IMR-90 (cell line): ENCODE data around the gene TSPAN14. TPM values are rescaled to one million over a fixed set of nuclear protein-coding genes. Genes with fewer than 3 reads are reported as not detected.
"Not testable (repeated sequence)": the region's sequence is repeated elsewhere in the genome, so short reads cannot be mapped to it uniquely, and the experiment has no call there.

Source experiments
- ATAC-seq: fragments of 200-7000 bp; cut with Tn5 transposase; 2 replicates; pipeline ENCODE4 v1.9.1; 2020; ENCODE audit warnings: low read depth, mild to moderate bottlenecking, moderate library complexity
- BruUV-seq: library from RNA; stranded (reverse); fragments of 400-500 nt; replicated peaks from 2 replicates; lab custom pipeline; 2021; lab: Mats Ljungman, UMichigan
- CTCF ChIA-PET: fragments of 300-600 bp; formaldehyde crosslinking; extraction: SDS; loops from one replicate; lab custom pipeline; 2021; ENCODE audit warnings: antibody characterized with exemption; lab: Yijun Ruan, JAX
- POLR2A ChIA-PET: fragments of 300-600 bp; sonication (Branson Sonifier 250); formaldehyde crosslinking; loops from one replicate; lab custom pipeline; 2022; ENCODE audit warnings: antibody characterized with exemption; ENCODE audit not compliant: unreplicated experiment; lab: Charles Lee
- DNase-seq: peaks from one replicate; pipeline ENCODE4 v3.0.0; 2013
- H2AFZ ChIP-seq: replicated peaks from 2 replicates; pipeline ENCODE3; 2013; ENCODE audit warnings: low read length, mild to moderate bottlenecking; ENCODE audit not compliant: poor library complexity
- H2AK5ac ChIP-seq: 2 replicates; pipeline ENCODE4 v1.6.1; 2013; ENCODE audit warnings: low read depth, low read length, inconsistent platforms
- H2AK9ac ChIP-seq: replicated peaks from 2 replicates; pipeline ENCODE3; 2013; ENCODE audit warnings: mild to moderate bottlenecking, low read depth, low read length, moderate library complexity; ENCODE audit not compliant: poor library complexity
- H2BK120ac ChIP-seq: 2 replicates; pipeline ENCODE4 v1.6.1; 2013; ENCODE audit warnings: low read depth, low read length, inconsistent platforms
- H2BK15ac ChIP-seq: 3 replicates; pipeline ENCODE4 v1.6.1; 2013; ENCODE audit warnings: low read depth, low read length, inconsistent platforms
- H2BK20ac ChIP-seq: 2 replicates; pipeline ENCODE4 v1.6.1; 2013; ENCODE audit warnings: low read depth, mild to moderate bottlenecking, inconsistent platforms, low read length, moderate library complexity
- H2BK5ac ChIP-seq: 2 replicates; pipeline ENCODE4 v1.6.1; 2013; ENCODE audit warnings: mild to moderate bottlenecking, low read depth, low read length, inconsistent platforms; ENCODE audit not compliant: poor library complexity, severe bottlenecking
- H3K14ac ChIP-seq: replicated peaks from 2 replicates; pipeline ENCODE4 v1.6.1; 2013; ENCODE audit warnings: low read depth, low read length, inconsistent platforms
- H3K18ac ChIP-seq: 2 replicates; pipeline ENCODE4 v1.6.1; 2013; ENCODE audit warnings: low read depth, low read length, control low read depth
- H3K23ac ChIP-seq: 2 replicates; pipeline ENCODE4 v1.6.1; 2013; ENCODE audit warnings: low read depth, low read length, inconsistent platforms
- H3K27ac ChIP-seq: 2 replicates; pipeline ENCODE4 v1.5.1; 2013; ENCODE audit warnings: mild to moderate bottlenecking, control low read depth, low read length; ENCODE audit not compliant: insufficient read depth
- H3K27me3 ChIP-seq: 2 replicates; pipeline ENCODE4 v1.6.1; 2013; ENCODE audit warnings: low read length; ENCODE audit not compliant: control insufficient read depth, insufficient read depth
- H3K36me3 ChIP-seq: 2 replicates; pipeline ENCODE4 v1.6.1; 2013; ENCODE audit warnings: low read length, mixed read lengths; ENCODE audit not compliant: control insufficient read depth, insufficient read depth
- H3K4ac ChIP-seq: 2 replicates; pipeline ENCODE4 v1.6.1; 2013; ENCODE audit warnings: low read depth, low read length, inconsistent platforms
- H3K4me1 ChIP-seq: 2 replicates; pipeline ENCODE4 v1.6.1; 2013; ENCODE audit warnings: low read length, mixed read lengths; ENCODE audit not compliant: control insufficient read depth, insufficient read depth
- H3K4me2 ChIP-seq: 2 replicates; pipeline ENCODE4 v1.6.1; 2013; ENCODE audit warnings: low read depth, mild to moderate bottlenecking, control low read depth, low read length, moderate library complexity
- H3K4me3 ChIP-seq: 2 replicates; pipeline ENCODE4 v1.5.1; 2013; ENCODE audit warnings: low read depth, mild to moderate bottlenecking, control low read depth, low read length, moderate library complexity; ENCODE audit not compliant: insufficient read depth
- H3K56ac ChIP-seq: 2 replicates; pipeline ENCODE4 v1.6.1; 2013; ENCODE audit warnings: low read length, inconsistent platforms; ENCODE audit not compliant: insufficient read depth; ENCODE audit errors: extremely low read depth
- H3K79me1 ChIP-seq, 2 experiments: 2 replicates each; pipeline ENCODE4 v1.6.1; 2013; ENCODE audit warnings: low read length in 2 of 2, inconsistent platforms in 1 of 2, low read depth in 1 of 2
- H3K9ac ChIP-seq: 2 replicates; pipeline ENCODE4 v1.6.1; 2013; ENCODE audit warnings: low read depth, low read length, control low read depth
- H3K9me1 ChIP-seq: 2 replicates; pipeline ENCODE4 v1.6.1; 2013; ENCODE audit warnings: low read length, inconsistent platforms; ENCODE audit not compliant: insufficient read depth
- H3K9me3 ChIP-seq: 2 replicates; pipeline ENCODE4 v1.6.1; 2013; ENCODE audit warnings: low read length; ENCODE audit not compliant: control insufficient read depth, insufficient read depth
- H4K20me1 ChIP-seq: 2 replicates; pipeline ENCODE4 v1.6.1; 2013; ENCODE audit warnings: low read length, inconsistent platforms; ENCODE audit not compliant: insufficient read depth
- H4K5ac ChIP-seq: 2 replicates; pipeline ENCODE4 v1.6.1; 2013; ENCODE audit warnings: mild to moderate bottlenecking, low read depth, low read length, control low read depth
- H4K8ac ChIP-seq, 2 experiments: 2 replicates each; pipeline ENCODE4 v1.6.1; 2013; ENCODE audit warnings: low read depth in 2 of 2, low read length in 2 of 2, control low read depth in 1 of 2, inconsistent platforms in 1 of 2
- H4K91ac ChIP-seq: 2 replicates; pipeline ENCODE4 v1.6.1; 2013; ENCODE audit warnings: low read depth, low read length, inconsistent platforms; ENCODE audit not compliant: insufficient read depth
- WGBS, 2 experiments: methylation state at CpG; one replicate each; pipeline versions ENCODE4 v1.1.5 to v1.1.7; 2013; ENCODE audit warnings: missing lambda C conversion rate in 2 of 2; ENCODE audit not compliant: insufficient read length in 1 of 2; ENCODE audit errors: extremely low coverage in 2 of 2; 5-methylcytosine and 5-hydroxymethylcytosine counted together
- dilution Hi-C: fragments of 300-500 bp; cut with HindIII; formaldehyde crosslinking; loops from one replicate; pipeline ENCODE4 v1.14.3; 2018; ENCODE audit warnings: low sequenced_read_pairs; ENCODE audit not compliant: unreplicated experiment
- in situ Hi-C: fragments of 300-500 bp; cut with MboI; formaldehyde crosslinking; loops from 3 replicates; pipeline ENCODE4 v1.14.3; 2019; ENCODE audit warnings: low sequenced_read_pairs, inconsistent platforms, mixed read lengths
- intact Hi-C: fragments of 100-400 bp; cut with micrococcal nuclease; formaldehyde crosslinking; loops from 2 replicates; pipeline ENCODE4 v1.10.0; 2022
- polyA plus RNA-seq, 3 experiments: library from polyadenylated mRNA; depleted of rRNA; stranded (reverse); fragments of >200 nt; gene quantifications; 2 replicates each; pipeline ENCODE4 v1.2.3, GENCODE V29; 2012; ENCODE audit warnings: low replicate concordance in 1 of 3
- total RNA-seq: library from RNA; depleted of rRNA; stranded (reverse); fragments of >200 nt; gene quantifications from 2 replicates; pipeline ENCODE4 v1.2.3, GENCODE V29; 2012

Gene TSPAN14
- total and polyA plus RNA-seq, 2 of the 4 experiments (the other 2 are of a cell fraction): 18.5 to 43.0 TPM

GRCh38 chr10:80417256-80417655 is 36.9 kb upstream of the TSPAN14 start:
- H3K14ac ChIP-seq, H3K56ac ChIP-seq, H2AK5ac ChIP-seq, intact Hi-C loops, H3K23ac ChIP-seq, DNase-seq, H3K9me1 ChIP-seq, H3K4me2 ChIP-seq, H2BK20ac ChIP-seq, H3K9ac ChIP-seq, H3K4ac ChIP-seq, H2BK120ac ChIP-seq, H3K18ac ChIP-seq, H4K20me1 ChIP-seq, H3K36me3 ChIP-seq, H4K8ac ChIP-seq, BruUV-seq, H2AFZ ChIP-seq, H2BK5ac ChIP-seq, H3K27ac ChIP-seq, H3K27me3 ChIP-seq, CTCF ChIA-PET, in situ Hi-C loops, POLR2A ChIA-PET, H3K4me3 ChIP-seq, H4K5ac ChIP-seq, H4K91ac ChIP-seq, ATAC-seq, H3K79me1 ChIP-seq, dilution Hi-C loops, H3K9me3 ChIP-seq, H2AK9ac ChIP-seq, H2BK15ac ChIP-seq, H3K4me1 ChIP-seq: not testable (repeated sequence)
- no CpG with 5 or more reads among the region's 6 CpGs for WGBS, 2 experiments
